OCI-LY3 (cell line): ENCODE measurements around the gene LRRC55.

Source experiments
- EZH2phosphoT487 ChIP-seq: fragments of 200-600 bp; shearing (Covaris generic); IDR thresholded peaks from 2 replicates; pipeline ENCODE4 v1.6.1; 2018; ENCODE audit warnings: antibody characterized with exemption, mixed run types, low read depth
- TF ChIP-seq, protein P1 (sequence below): fragments of 200-600, 300-600 bp; sonication (generic); IDR thresholded peaks from 2 replicates; pipeline ENCODE4 v1.5.1; 2014; ENCODE audit warnings: antibody characterized with exemption, low read length, low read depth

DNA sequence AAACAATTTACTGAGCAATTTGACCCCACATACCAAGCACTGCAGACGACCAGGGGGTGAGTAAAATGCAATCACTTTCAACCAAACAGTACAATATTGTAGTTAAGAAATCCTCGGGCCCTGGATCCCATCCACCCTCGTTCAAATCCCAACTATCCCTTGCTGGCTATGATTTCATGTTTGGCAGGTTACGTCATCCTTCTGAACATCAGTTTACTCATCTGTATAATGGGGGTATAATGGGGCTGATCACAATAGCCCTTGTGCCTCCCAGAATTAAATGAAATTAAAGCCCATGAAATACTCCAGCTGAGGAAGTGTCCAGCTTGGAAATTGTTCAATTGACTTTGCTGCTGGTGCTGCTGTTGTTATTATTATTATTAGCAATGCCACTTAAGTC lies 34.7 kb downstream of the LRRC55 start:
- TF ChIP-seq, protein P1, sequence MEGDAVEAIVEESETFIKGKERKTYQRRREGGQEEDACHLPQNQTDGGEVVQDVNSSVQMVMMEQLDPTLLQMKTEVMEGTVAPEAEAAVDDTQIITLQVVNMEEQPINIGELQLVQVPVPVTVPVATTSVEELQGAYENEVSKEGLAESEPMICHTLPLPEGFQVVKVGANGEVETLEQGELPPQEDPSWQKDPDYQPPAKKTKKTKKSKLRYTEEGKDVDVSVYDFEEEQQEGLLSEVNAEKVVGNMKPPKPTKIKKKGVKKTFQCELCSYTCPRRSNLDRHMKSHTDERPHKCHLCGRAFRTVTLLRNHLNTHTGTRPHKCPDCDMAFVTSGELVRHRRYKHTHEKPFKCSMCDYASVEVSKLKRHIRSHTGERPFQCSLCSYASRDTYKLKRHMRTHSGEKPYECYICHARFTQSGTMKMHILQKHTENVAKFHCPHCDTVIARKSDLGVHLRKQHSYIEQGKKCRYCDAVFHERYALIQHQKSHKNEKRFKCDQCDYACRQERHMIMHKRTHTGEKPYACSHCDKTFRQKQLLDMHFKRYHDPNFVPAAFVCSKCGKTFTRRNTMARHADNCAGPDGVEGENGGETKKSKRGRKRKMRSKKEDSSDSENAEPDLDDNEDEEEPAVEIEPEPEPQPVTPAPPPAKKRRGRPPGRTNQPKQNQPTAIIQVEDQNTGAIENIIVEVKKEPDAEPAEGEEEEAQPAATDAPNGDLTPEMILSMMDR: no peak
- no peak for TF ChIP-seq EZH2phosphoT487
